GM19438 (cell line): ENCODE measurements around the gene IL1F10.

ENCODE experiments used
- ATAC-seq: cut with Tn5 transposase; IDR thresholded peaks from one replicate; pipeline ENCODE4 v1.9.1; 2021; ENCODE audit warnings: low read depth; ENCODE audit not compliant: unreplicated experiment

Gene IL1F10

DNA sequence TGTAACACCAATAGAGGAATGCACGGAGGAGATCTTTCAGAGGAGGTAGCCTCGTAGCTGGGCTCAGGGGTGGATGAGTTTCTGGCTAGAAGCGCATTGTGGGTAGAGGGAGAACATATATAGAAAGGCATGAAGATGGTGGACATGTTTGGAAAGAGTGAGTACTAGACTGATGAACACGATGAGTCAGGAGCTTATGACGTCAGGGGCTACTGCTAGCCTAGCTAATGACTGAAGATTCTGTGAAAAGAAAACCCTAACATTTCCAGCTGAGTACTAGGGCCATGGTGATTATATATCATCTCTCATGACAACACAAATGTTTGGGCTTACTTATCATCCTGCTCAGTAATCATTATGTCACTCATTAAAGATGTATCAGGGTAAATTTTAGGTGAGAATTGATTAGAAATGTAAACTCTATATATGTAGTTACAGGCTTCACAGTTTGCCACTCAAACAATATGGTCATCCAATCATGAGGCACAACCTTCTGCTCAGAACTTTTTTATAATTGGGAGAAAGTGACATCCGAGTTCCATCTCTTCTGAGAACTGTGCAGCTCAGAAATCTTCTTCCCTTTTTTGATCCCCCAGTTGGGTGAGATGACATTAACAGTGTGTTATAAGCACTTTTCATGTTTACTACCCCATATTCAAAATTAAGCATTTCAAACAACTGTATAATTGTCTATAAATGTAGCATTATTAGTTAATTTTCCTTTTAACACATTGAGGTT lies 37.4 kb downstream of the IL1F10 start:
- ATAC-seq, result no peak

DNA sequence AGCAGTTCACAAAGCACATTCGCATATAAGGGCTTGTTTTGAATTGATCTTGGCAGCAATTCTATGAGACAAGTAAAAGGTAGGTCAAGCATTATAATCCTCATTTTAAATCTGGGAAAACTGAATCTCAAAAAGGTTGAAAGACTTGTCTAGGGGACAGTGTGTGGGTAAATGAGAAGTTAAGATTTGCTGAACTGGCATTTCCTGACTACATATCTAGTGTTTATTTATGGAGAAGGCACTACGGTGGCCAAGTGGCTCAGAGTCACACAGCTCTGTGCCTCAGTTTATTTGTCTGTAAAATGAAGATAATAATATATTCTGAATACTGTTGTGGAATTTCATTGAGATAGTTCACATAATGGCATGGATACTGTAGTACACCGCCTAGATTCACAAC lies 43.4 kb downstream of the IL1F10 start:
- ATAC-seq, result no peak

DNA sequence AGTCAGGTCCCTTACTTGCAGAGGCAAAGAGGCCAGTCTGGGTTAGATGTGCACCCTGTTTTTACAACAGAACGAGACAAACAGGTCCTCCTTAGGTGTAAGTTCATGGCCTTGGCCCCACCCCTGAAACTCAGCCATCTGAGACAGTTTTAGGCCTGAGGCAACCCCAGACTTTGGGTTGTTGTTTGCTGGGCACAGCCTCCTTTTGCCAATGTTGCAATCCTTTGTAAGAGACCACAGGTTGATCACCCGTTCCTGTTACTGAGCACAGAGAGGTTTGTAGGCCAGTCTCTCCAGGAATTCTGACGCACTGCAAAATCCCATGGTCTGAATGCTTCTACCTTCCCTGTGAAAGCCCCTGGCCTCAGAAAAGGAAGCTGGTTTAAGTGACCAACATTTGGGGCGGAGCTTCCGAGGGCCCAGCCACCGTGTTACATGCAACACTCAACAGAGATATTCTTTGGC lies 44.1 kb downstream of the IL1F10 start:
- no peak for ATAC-seq

DNA sequence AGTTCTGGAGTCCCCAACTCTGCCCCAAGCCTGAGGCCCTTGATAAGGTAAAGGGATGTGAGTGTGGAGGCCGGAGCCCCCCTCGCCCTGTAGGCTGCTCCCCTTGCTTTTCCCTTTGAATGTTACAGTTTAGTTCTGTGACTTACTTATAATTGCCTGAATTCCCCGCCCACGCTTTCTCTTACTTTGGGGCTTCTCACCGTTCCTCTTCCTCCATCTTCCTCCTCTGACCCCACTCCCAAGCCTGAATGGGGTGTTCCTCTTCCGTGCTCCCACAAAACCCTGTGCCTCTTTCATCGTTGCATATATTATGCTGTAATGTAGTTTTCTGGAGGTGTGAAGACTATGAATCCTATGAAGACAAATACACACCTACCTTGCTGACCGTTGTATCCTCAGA lies 44.7 kb downstream of the IL1F10 start:
- ATAC-seq, result no peak

DNA sequence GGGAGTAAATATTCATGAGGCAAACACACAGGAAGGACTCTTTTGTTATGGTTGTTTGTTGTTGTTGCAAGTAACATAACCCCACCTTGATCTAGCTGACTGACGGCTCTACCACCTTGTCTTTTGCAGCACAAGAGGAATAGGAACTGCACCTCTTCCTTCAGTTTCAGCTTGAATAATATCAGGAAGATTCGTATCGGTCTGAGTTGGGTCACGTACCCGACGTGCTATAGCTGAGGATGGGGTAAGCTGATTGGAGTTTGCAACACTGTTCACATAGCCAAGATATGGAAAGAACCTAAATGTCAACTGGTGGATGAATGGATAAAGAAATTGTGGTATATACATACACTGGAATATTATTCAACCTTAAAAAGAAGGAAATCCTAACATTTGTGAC lies 45.1 kb downstream of the IL1F10 start:
- ATAC-seq, result no peak

GRCh38 chr2:113113807-113114206 lies 46.0 kb downstream of the IL1F10 start:
- no peak for ATAC-seq

DNA sequence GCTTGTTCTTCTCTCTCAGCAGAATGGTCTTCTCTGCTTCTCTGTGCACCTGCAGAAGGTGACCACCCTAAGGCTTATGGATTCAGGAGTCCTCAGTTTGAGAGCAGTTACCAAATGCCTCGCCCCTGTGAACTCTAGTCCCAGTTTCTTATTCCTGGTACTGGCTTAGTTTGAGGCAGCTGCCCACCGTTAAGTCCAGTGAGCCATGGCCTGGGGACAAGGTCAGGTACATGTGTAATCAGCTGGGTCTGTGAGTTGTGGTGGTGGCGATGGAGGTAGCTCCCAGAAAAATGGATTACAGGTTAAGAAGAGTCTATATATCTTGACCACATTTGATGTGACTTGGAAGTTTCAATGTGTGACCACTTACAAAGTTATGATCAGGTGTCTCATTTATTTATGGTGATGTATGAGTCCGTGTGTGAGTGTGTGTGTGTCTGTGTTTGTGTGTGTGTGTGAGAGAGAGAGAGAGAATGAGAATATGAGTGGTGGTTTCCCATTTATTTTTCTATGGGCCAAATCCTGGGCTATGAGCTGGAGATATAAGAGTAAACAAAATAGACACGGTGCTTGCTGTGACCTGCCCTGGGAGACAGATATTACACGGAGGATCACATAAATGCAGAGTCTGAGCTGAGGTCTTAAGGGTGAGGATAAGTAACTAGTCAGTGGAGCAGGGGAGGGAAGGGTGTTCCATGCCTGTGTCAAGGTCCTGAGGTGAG lies 46.6 kb downstream of the IL1F10 start:
- no peak for ATAC-seq

GRCh38 chr2:113114996-113115395 lies 47.2 kb downstream of the IL1F10 start:
- no peak for ATAC-seq

DNA sequence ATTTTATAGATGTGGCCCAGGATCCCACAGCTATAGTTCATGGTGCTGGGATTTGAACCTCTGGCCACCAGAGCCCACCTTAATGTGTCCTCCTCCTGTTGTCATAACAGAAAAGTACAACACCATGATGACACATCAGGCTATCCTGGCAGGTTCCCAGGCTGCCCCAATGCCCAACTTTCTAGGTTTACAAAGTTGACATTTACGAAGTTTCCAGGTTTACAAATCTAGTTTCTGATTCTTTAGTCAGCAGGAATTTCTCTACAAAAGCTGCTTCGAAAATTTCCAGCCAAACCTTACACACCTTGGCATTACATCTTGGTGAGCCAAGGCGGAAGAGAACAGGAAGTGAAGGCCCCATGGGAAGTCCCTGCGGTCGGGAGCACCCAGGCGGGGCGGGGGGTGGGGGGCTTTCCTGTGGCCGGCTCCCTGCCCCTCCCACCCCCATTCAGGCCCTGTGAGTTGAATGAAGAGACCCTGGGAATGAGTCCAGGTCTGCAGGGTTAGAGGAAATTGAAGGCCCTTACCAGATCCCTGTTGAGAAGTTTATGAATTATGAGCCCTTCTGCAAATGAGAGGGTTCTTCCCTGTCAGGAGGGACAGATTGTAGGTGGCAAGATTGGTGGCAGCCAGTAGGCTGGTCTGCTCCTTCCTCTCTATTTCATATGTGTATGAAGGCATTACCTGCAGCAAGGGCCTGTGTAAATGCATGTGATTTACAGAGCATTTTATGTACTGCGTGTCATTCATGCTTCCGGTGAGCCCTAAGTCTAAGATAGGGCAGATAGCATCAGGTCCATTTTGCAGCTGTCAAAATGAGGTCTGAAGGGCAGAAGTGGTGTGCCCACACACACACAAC lies 48.6 kb downstream of the IL1F10 start:
- ATAC-seq, result peak; percentile 69

GRCh38 chr2:113117541-113118262 lies 49.9 kb downstream of the IL1F10 start:
- no peak for ATAC-seq

- ATAC-seq, result no peak
These were observed 50.5 kb downstream of the IL1F10 start for GRCh38 chr2:113118263-113118657.

GRCh38 chr2:113119111-113119510 lies 51.3 kb downstream of the IL1F10 start:
- ATAC-seq, result no peak

DNA sequence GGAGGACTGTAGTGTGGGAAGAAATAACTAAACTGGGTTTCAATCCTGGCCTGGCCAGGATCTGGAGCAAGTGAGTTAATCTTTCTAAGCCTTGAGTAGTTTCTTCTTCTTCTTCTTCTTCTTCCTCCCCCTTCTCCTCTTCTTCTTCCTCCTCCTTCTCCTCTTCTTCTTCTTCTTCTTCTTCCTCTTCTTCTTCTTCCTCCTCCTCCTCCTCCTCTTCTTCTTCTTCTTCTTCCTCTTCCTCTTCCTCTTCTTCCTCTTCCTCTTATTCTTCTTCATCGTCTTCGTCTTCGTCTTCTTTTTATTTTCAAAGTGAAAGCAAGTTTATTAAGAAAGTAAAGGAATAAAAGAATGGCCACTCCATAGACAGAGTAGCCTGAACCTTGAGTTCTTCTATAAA lies 53.1 kb downstream of the IL1F10 start:
- no peak for ATAC-seq

GRCh38 chr2:113122364-113122763 lies 54.6 kb downstream of the IL1F10 start:
- no peak for ATAC-seq

- ATAC-seq, result no peak
These were observed 56.0 kb downstream of the IL1F10 start for GRCh38 chr2:113123726-113124125.

GRCh38 chr2:113124181-113124961 lies 56.6 kb downstream of the IL1F10 start:
- no peak for ATAC-seq
